Skeletal muscle tissue (tissue), 4 donors: ENCODE data around the gene PAPOLA. TPM values are rescaled to one million over a fixed set of nuclear protein-coding genes. Genes with fewer than 3 reads are reported as not detected.

ENCODE experiments used
- H3K27ac ChIP-seq: one replicate; pipeline ENCODE4 v1.7.0; 2013; ENCODE audit warnings: mild to moderate bottlenecking, low read depth, low read length, inconsistent platforms
- H3K27me3 ChIP-seq, 3 donors: one replicate each; pipeline ENCODE4 v1.7.0; 2013; ENCODE audit warnings: low read length in 3 of 3; ENCODE audit not compliant: control insufficient read depth in 3 of 3, insufficient read depth in 3 of 3
- H3K36me3 ChIP-seq, 3 donors: one replicate each; pipeline ENCODE4 v1.7.0; 2013; ENCODE audit warnings: low read length in 3 of 3; ENCODE audit not compliant: control insufficient read depth in 3 of 3, insufficient read depth in 3 of 3
- H3K4me1 ChIP-seq, 3 donors: one replicate each; pipeline ENCODE4 v1.7.0; 2013; ENCODE audit warnings: low read length in 3 of 3, mild to moderate bottlenecking in 3 of 3; ENCODE audit not compliant: control insufficient read depth in 3 of 3, insufficient read depth in 3 of 3
- H3K4me3 ChIP-seq, 3 donors: one replicate each; pipeline ENCODE4 v1.7.0; 2013; ENCODE audit warnings: low read length in 3 of 3
- H3K9ac ChIP-seq, 3 donors: one replicate each; pipeline ENCODE4 v1.7.0; 2013; ENCODE audit warnings: low read length in 3 of 3, mild to moderate bottlenecking in 3 of 3, moderate library complexity in 2 of 3, low read depth in 1 of 3
- H3K9me3 ChIP-seq, 3 donors: one replicate each; pipeline ENCODE4 v1.7.0; 2013; ENCODE audit warnings: low read length in 3 of 3; ENCODE audit not compliant: control insufficient read depth in 3 of 3
- total RNA-seq: library from RNA; depleted of rRNA; stranded (reverse); fragments of >200 nt; gene quantifications from one replicate; pipeline ENCODE4 v1.2.3, GENCODE V29; 2014
- donor health status: Osteomylitis.

The PAPOLA gene
- total RNA-seq, 1 donor from 2014 or later: 117 TPM

DNA sequence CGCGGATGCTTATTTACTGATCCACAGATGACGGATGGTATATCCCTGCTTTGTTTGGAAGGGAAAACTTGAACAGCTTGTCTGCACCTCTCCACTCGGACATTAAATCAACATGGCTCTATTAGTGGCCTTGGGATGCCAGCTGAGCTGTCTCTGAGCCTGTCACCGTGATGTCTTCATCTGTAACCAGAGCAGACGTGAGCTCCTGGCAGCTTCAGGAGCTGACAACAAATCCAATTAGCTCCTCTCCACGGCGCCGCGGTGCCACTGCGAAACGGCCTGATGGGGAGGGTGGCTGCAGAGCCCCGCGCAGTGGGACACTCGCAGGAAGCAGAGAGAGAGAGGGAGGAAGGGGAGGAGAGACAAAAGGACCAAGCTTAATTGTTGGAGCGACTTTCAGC, 112.3 kb downstream of the PAPOLA start:
- no peaks in the 10 kb centered on the region for H3K9me3 ChIP-seq
- H3K4me1 ChIP-seq: no peaks in the 10 kb centered on the region
- no peak overlapping the region for H3K27ac ChIP-seq
- no peaks in the 10 kb centered on the region for H3K36me3 ChIP-seq
- peaks cover 29 to 45% (median 40%) of the 10 kb centered on the region in 3 donors for H3K27me3 ChIP-seq
- H3K4me3 ChIP-seq: no peak overlapping the region
- no peak overlapping the region for H3K9ac ChIP-seq

DNA sequence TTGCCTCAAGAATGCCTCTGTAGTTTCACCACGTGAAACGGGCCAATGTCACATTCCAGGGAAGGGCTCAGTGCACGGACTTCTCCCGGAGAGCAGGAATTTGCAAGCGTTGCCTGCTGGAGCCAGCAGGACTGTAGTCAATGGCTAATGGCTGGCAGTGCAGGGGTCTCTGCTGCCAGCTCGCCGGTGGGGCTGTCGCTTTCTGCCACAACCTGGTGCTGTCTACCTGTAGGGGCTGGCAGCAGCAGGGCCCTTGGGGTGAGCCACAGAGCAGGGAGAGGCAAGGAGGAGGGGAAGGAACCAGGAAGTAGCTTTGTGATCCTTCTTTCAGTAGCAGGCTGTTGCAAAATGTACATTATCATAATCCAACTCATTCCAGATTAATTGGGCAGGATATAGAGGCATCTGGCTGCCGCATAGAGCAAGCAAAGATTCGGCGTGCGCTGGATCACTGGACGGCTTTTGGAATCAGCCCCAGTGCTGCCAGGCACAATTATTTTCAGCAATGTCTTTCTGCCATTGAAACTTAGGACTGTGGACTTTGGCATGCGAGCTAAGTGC, 114.1 kb downstream of the PAPOLA start:
- H3K4me3 ChIP-seq: no peak overlapping the region
- H3K9me3 ChIP-seq: no peaks in the 10 kb centered on the region
- H3K9ac ChIP-seq: no peak overlapping the region
- no peaks in the 10 kb centered on the region for H3K4me1 ChIP-seq
- peaks cover 29 to 45% (median 37%) of the 10 kb centered on the region in 3 donors for H3K27me3 ChIP-seq
- no peaks in the 10 kb centered on the region for H3K36me3 ChIP-seq
- no peak overlapping the region for H3K27ac ChIP-seq

Other genes with a start within 250 kb of the PAPOLA start
- gene BDKRB1, start 246.2 kb upstream of the PAPOLA start, total RNA-seq: not detected
- gene ATG2B, start 139.0 kb upstream of the PAPOLA start, total RNA-seq: 21.4 TPM
- gene GSKIP, start 138.9 kb upstream of the PAPOLA start, total RNA-seq: 10.4 TPM
- under 0.01 TPM for gene AK7, start 110.3 kb upstream of the PAPOLA start, total RNA-seq